ENCODE data around the gene FAM171A1. TPM values are rescaled to one million over a fixed set of nuclear protein-coding genes. Genes with fewer than 3 reads are reported as not detected.
"Not testable (repeated sequence)": the region's sequence is repeated elsewhere in the genome, so short reads cannot be mapped to it uniquely, and the experiment has no call there.

FAM171A1 gene
- total RNA-seq, 2 experiments from 2014 or later = 7.0 to 8.0 TPM

- Mint-ChIP-seq H3K4me1 (no peaks in the 10 kb centered on the region), H3K36me3 (no peaks in the 10 kb centered on the region), H3K27me3 (peaks cover 12% of the 10 kb centered on the region), H3K27ac (no peak overlapping the region), H3K4me3 (no peak overlapping the region), H3K9me3 (no peaks in the 10 kb centered on the region)
- no peak for ATAC-seq (ENCODE audit: low read depth)
- no peak for DNase-seq
- POLR2A ChIA-PET = no interaction called here
These were observed 20.4 kb upstream of the FAM171A1 start for GRCh38 chr10:15391491-15391890.

- ATAC-seq (ENCODE audit: low read depth); H3K27ac Mint-ChIP-seq; H3K4me1 Mint-ChIP-seq; POLR2A ChIA-PET; H3K36me3 Mint-ChIP-seq; DNase-seq; H3K4me3 Mint-ChIP-seq; H3K9me3 Mint-ChIP-seq: not testable (repeated sequence)
- peaks cover 21% of the 10 kb centered on the region for H3K27me3 Mint-ChIP-seq
These were observed 17.1 kb upstream of the FAM171A1 start for GRCh38 chr10:15388172-15388571.

- ATAC-seq (ENCODE audit: low read depth) = no peak
- Mint-ChIP-seq H3K36me3 (no peaks in the 10 kb centered on the region), H3K27me3 (peaks cover 23% of the 10 kb centered on the region), H3K4me3 (no peak overlapping the region), H3K27ac (no peak overlapping the region), H3K9me3 (no peaks in the 10 kb centered on the region), H3K4me1 (no peaks in the 10 kb centered on the region)
- no peak for DNase-seq
- POLR2A ChIA-PET = no interaction called here
These were observed 15.9 kb upstream of the FAM171A1 start for GRCh38 chr10:15387021-15387420.

GRCh38 chr10:15385552-15386455 lies 14.7 kb upstream of the FAM171A1 start:
- H3K9me3 Mint-ChIP-seq = no peaks in the 10 kb centered on the region
- H3K4me3 Mint-ChIP-seq = no peak overlapping the region
- H3K27me3 Mint-ChIP-seq = peaks cover 25% of the 10 kb centered on the region
- DNase-seq (no peak), ATAC-seq (ENCODE audit: low read depth) (no peak)
- no peaks in the 10 kb centered on the region for H3K4me1 Mint-ChIP-seq
- H3K36me3 Mint-ChIP-seq = no peaks in the 10 kb centered on the region
- H3K27ac Mint-ChIP-seq = no peak overlapping the region
- POLR2A ChIA-PET = no interaction called here

GRCh38 chr10:15381420-15381819 lies 10.3 kb upstream of the FAM171A1 start:
- no peak for ATAC-seq (ENCODE audit: low read depth)
- peaks cover 40% of the 10 kb centered on the region for H3K27me3 Mint-ChIP-seq
- POLR2A ChIA-PET = no interaction called here

GRCh38 chr10:15379078-15379477 lies 8.0 kb upstream of the FAM171A1 start:
- DNase-seq = no peak
- H3K27ac Mint-ChIP-seq = no peak overlapping the region
- no peaks in the 10 kb centered on the region for H3K9me3 Mint-ChIP-seq
- no peaks in the 10 kb centered on the region for H3K36me3 Mint-ChIP-seq
- ATAC-seq (ENCODE audit: low read depth) = no peak
- POLR2A ChIA-PET = interaction anchor here (0.6 kb wide), 1 partner anchor 255 kb away, joined by 5 read pairs; no protein-coding TSS in a partner anchor
- no peaks in the 10 kb centered on the region for H3K4me1 Mint-ChIP-seq
- H3K27me3 Mint-ChIP-seq = peaks cover 46% of the 10 kb centered on the region
- no peak overlapping the region for H3K4me3 Mint-ChIP-seq

More at GRCh38 chr10:15381420-15381819, 10.3 kb upstream of the FAM171A1 start:
- H3K27ac Mint-ChIP-seq = no peak overlapping the region
- no peak for DNase-seq
- H3K9me3 Mint-ChIP-seq = no peaks in the 10 kb centered on the region
- no peaks in the 10 kb centered on the region for H3K4me1 Mint-ChIP-seq
- no peak overlapping the region for H3K4me3 Mint-ChIP-seq
- no peaks in the 10 kb centered on the region for H3K36me3 Mint-ChIP-seq

- H3K27ac Mint-ChIP-seq = no peak overlapping the region
- no peaks in the 10 kb centered on the region for H3K9me3 Mint-ChIP-seq
- H3K4me3 Mint-ChIP-seq = no peak overlapping the region
- no peaks in the 10 kb centered on the region for H3K4me1 Mint-ChIP-seq
- no peaks in the 10 kb centered on the region for H3K36me3 Mint-ChIP-seq
- H3K27me3 Mint-ChIP-seq = peaks cover 48% of the 10 kb centered on the region
- POLR2A ChIA-PET = interaction anchor here (0.6 kb wide), 1 partner anchor 255 kb away, joined by 5 read pairs; no protein-coding TSS in a partner anchor
- ATAC-seq (ENCODE audit: low read depth) (no peak), DNase-seq (no peak)
These were observed 7.5 kb upstream of the FAM171A1 start for GRCh38 chr10:15378569-15378968.

- no peak overlapping the region for H3K27ac Mint-ChIP-seq
These were observed 3.5 kb upstream of the FAM171A1 start for GRCh38 chr10:15374566-15374965.

GRCh38 chr10:15374156-15374555 lies 3.1 kb upstream of the FAM171A1 start:
- Mint-ChIP-seq H3K4me3 (no peak overlapping the region), H3K27ac (no peak overlapping the region), H3K36me3 (no peaks in the 10 kb centered on the region), H3K4me1 (peaks cover 4% of the 10 kb centered on the region), H3K27me3 (peaks cover 70% of the 10 kb centered on the region), H3K9me3 (no peaks in the 10 kb centered on the region)
- ATAC-seq (ENCODE audit: low read depth) (no peak), DNase-seq (no peak)
- POLR2A ChIA-PET = no interaction called here

More at GRCh38 chr10:15374566-15374965, 3.5 kb upstream of the FAM171A1 start:
- ATAC-seq (ENCODE audit: low read depth) = no peak
- POLR2A ChIA-PET = no interaction called here
- no peak for DNase-seq
- peaks cover 4% of the 10 kb centered on the region for H3K4me1 Mint-ChIP-seq
- no peaks in the 10 kb centered on the region for H3K9me3 Mint-ChIP-seq
- no peaks in the 10 kb centered on the region for H3K36me3 Mint-ChIP-seq
- no peak overlapping the region for H3K4me3 Mint-ChIP-seq
- H3K27me3 Mint-ChIP-seq = peaks cover 67% of the 10 kb centered on the region

GRCh38 chr10:15373199-15373598 lies 2.1 kb upstream of the FAM171A1 start:
- peaks cover 4% of the 10 kb centered on the region for H3K4me1 Mint-ChIP-seq
- no peak for DNase-seq
- H3K36me3 Mint-ChIP-seq = no peaks in the 10 kb centered on the region
- peaks cover 72% of the 10 kb centered on the region for H3K27me3 Mint-ChIP-seq
- no peak overlapping the region for H3K27ac Mint-ChIP-seq
- ATAC-seq (ENCODE audit: low read depth) = no peak
- H3K4me3 Mint-ChIP-seq = no peak overlapping the region
- POLR2A ChIA-PET = no interaction called here
- H3K9me3 Mint-ChIP-seq = no peaks in the 10 kb centered on the region

GRCh38 chr10:15370212-15370855 lies 755 bp downstream of the FAM171A1 start:
- Mint-ChIP-seq H3K4me1 (peaks cover 4% of the 10 kb centered on the region), H3K36me3 (no peaks in the 10 kb centered on the region), H3K9me3 (no peaks in the 10 kb centered on the region), H3K27ac (no peak overlapping the region), H3K4me3 (peak overlapping the region; percentile 67), H3K27me3 (peaks cover 78% of the 10 kb centered on the region)
- peak; percentile 43 for DNase-seq
- ATAC-seq (ENCODE audit: low read depth) = peak; percentile 31
- POLR2A ChIA-PET = interaction anchor here (0.6 to 1.3 kb wide), 2 partner anchors 169 to 202 kb away, joined by 3 read pairs; partner anchors contain the start of gene NMT2

- H3K27ac Mint-ChIP-seq = no peak overlapping the region
- peaks cover 4% of the 10 kb centered on the region for H3K4me1 Mint-ChIP-seq
- H3K27me3 Mint-ChIP-seq = peaks cover 79% of the 10 kb centered on the region
- H3K36me3 Mint-ChIP-seq = no peaks in the 10 kb centered on the region
- ATAC-seq (ENCODE audit: low read depth) (no peak), DNase-seq (no peak)
- peak overlapping the region; percentile 67 for H3K4me3 Mint-ChIP-seq
- H3K9me3 Mint-ChIP-seq = no peaks in the 10 kb centered on the region
- POLR2A ChIA-PET = interaction anchor here (1.3 kb wide), 1 partner anchor 201 kb away, joined by 3 read pairs; the partner anchor contains the start of gene NMT2
These were observed 1.6 kb downstream of the FAM171A1 start for GRCh38 chr10:15369256-15370211.
